Endodermal cell (in vitro differentiated cells): ENCODE measurements around the gene OCA2. TPM values are rescaled to one million over a fixed set of nuclear protein-coding genes. Genes with fewer than 3 reads are reported as not detected.

Experiments used
- DNase-seq: peaks from one replicate; pipeline ENCODE4 v3.0.0-alpha.2; 2017
- H3K27ac ChIP-seq: 2 replicates; pipeline ENCODE4 v1.5.1; 2013; ENCODE audit warnings: mild to moderate bottlenecking, low read depth, low read length, moderate library complexity
- H3K27me3 ChIP-seq: 2 replicates; pipeline ENCODE4 v1.6.1; 2013; ENCODE audit warnings: mild to moderate bottlenecking, low read length, moderate library complexity; ENCODE audit not compliant: insufficient read depth, control insufficient read depth, poor library complexity, severe bottlenecking
- H3K36me3 ChIP-seq: 2 replicates; pipeline ENCODE4 v1.7.0; 2013; ENCODE audit warnings: mild to moderate bottlenecking, low read length, moderate library complexity; ENCODE audit not compliant: control insufficient read depth, insufficient read depth
- H3K4me1 ChIP-seq: one replicate; pipeline ENCODE4 v1.7.0; 2013; ENCODE audit warnings: low read length; ENCODE audit not compliant: control insufficient read depth, insufficient read depth
- H3K4me3 ChIP-seq: 2 replicates; pipeline ENCODE4 v1.5.1; 2013; ENCODE audit warnings: mild to moderate bottlenecking, low read length, moderate library complexity
- H3K9ac ChIP-seq: 2 replicates; pipeline ENCODE4 v1.6.1; 2013; ENCODE audit warnings: mild to moderate bottlenecking, low read length, moderate library complexity; ENCODE audit not compliant: poor library complexity, severe bottlenecking; ENCODE audit errors: extremely low read depth
- H3K9me3 ChIP-seq: 2 replicates; pipeline ENCODE4 v1.6.1; 2013; ENCODE audit warnings: mild to moderate bottlenecking, low read length, moderate library complexity; ENCODE audit not compliant: control insufficient read depth
- H3K27ac Mint-ChIP-seq: 2 replicates; pipeline ENCODE4 v1.8.0; 2020; ENCODE audit warnings: mixed read lengths
- H3K27me3 Mint-ChIP-seq: 2 replicates; pipeline ENCODE4 v1.8.0; 2021; ENCODE audit warnings: mild to moderate bottlenecking, mixed read lengths; ENCODE audit not compliant: insufficient read depth
- H3K36me3 Mint-ChIP-seq: 2 replicates; pipeline ENCODE4 v1.8.0; 2020; ENCODE audit warnings: low read depth, mixed read lengths
- H3K4me1 Mint-ChIP-seq: 2 replicates; pipeline ENCODE4 v1.8.0; 2020; ENCODE audit warnings: mixed read lengths
- H3K4me3 Mint-ChIP-seq: 2 replicates; pipeline ENCODE4 v1.8.0; 2020; ENCODE audit warnings: mild to moderate bottlenecking, moderate library complexity, mixed read lengths
- H3K9me3 Mint-ChIP-seq: 2 replicates; pipeline ENCODE4 v1.8.0; 2020; ENCODE audit warnings: mild to moderate bottlenecking, mixed read lengths
- CTCF ChIP-seq: fragments of 200-600 bp; sonication (generic); conservative IDR thresholded peaks from 2 replicates; pipeline ENCODE4 v1.5.0; 2021; ENCODE audit warnings: antibody characterized with exemption, mild to moderate bottlenecking
- WGBS, 2 experiments: methylation state at CpG; one replicate each; pipeline versions ENCODE4 v1.1.5 to v1.1.7; 2013; ENCODE audit warnings: missing lambda C conversion rate in 2 of 2, mixed read lengths in 1 of 2; ENCODE audit not compliant: insufficient coverage in 1 of 2, insufficient read length in 1 of 2; 5-methylcytosine and 5-hydroxymethylcytosine counted together
- total RNA-seq, 2 donors: library from RNA; stranded (reverse); fragmentation: NEBNext Ultra II Directional in 1 of 2; extraction: Animal tissue kit (Norgen Biotek cat#: 25700) in 1 of 2; gene quantifications; 2 replicates in 1 of 2; 3 replicates in 1 of 2; pipeline ENCODE4 v1.2.1, GENCODE V29; 2021

OCA2 gene
- total RNA-seq, 2 donors from 2014 or later = 0.29 to 0.84 TPM

GRCh38 chr15:28105224-28105791, 6.2 kb upstream of the OCA2 start:
- Histone ChIP-seq H3K27ac (no peak overlapping the region), H3K27me3 (peaks cover 68% of the 10 kb centered on the region), H3K4me1 (no peaks in the 10 kb centered on the region), H3K36me3 (peaks cover 5% of the 10 kb centered on the region), H3K9me3 (no peaks in the 10 kb centered on the region), H3K9ac (no peak overlapping the region), H3K4me3 (no peak overlapping the region)
- Mint-ChIP-seq H3K4me3 (no peak overlapping the region), H3K27me3 (peaks cover 67% of the 10 kb centered on the region), H3K27ac (no peak overlapping the region), H3K4me1 (peaks cover 2% of the 10 kb centered on the region), H3K9me3 (no peaks in the 10 kb centered on the region), H3K36me3 (no peaks in the 10 kb centered on the region)
- DNase-seq = no peak
- WGBS, 2 experiments = 93% methylated on average over 5 of the region's 9 CpGs; no CpG with 5 or more reads in 1 of the 2 experiments
- no peak for TF ChIP-seq CTCF

- Histone ChIP-seq H3K9ac (no peak overlapping the region), H3K4me1 (no peaks in the 10 kb centered on the region), H3K27ac (no peak overlapping the region), H3K27me3 (peaks cover 78% of the 10 kb centered on the region), H3K36me3 (no peaks in the 10 kb centered on the region), H3K9me3 (no peaks in the 10 kb centered on the region), H3K4me3 (no peak overlapping the region)
- peaks cover 2% of the 10 kb centered on the region for H3K4me1 Mint-ChIP-seq
- no peak for TF ChIP-seq CTCF
- peaks cover 76% of the 10 kb centered on the region for H3K27me3 Mint-ChIP-seq
- no peaks in the 10 kb centered on the region for H3K36me3 Mint-ChIP-seq
- H3K9me3 Mint-ChIP-seq = no peaks in the 10 kb centered on the region
- no peak overlapping the region for H3K4me3 Mint-ChIP-seq
- 50 to 83% methylated on average over 1 to 10 of the region's 10 CpGs for WGBS, 2 experiments
- DNase-seq = peak; percentile 59
- H3K27ac Mint-ChIP-seq = no peak overlapping the region
Observed at GRCh38 chr15:28104326-28104725, 5.2 kb upstream of the OCA2 start.

GRCh38 chr15:28103831-28104230, 4.7 kb upstream of the OCA2 start:
- Histone ChIP-seq H3K9ac (no peak overlapping the region), H3K4me1 (no peaks in the 10 kb centered on the region), H3K27ac (no peak overlapping the region), H3K27me3 (peaks cover 82% of the 10 kb centered on the region), H3K4me3 (no peak overlapping the region), H3K36me3 (no peaks in the 10 kb centered on the region), H3K9me3 (no peaks in the 10 kb centered on the region)
- no peak overlapping the region for H3K4me3 Mint-ChIP-seq
- H3K9me3 Mint-ChIP-seq = no peaks in the 10 kb centered on the region
- H3K4me1 Mint-ChIP-seq = peaks cover 2% of the 10 kb centered on the region
- H3K36me3 Mint-ChIP-seq = no peaks in the 10 kb centered on the region
- H3K27me3 Mint-ChIP-seq = peaks cover 80% of the 10 kb centered on the region
- no peak for TF ChIP-seq CTCF
- H3K27ac Mint-ChIP-seq = no peak overlapping the region
- peak; percentile 35 for DNase-seq
- 87 to 88% methylated on average over 2 to 10 of the region's 10 CpGs for WGBS, 2 experiments
